ENCODE measurements around the gene ATAD1.
"Not testable (repeated sequence)": the region's sequence is repeated elsewhere in the genome, so short reads cannot be mapped to it uniquely, and the experiment has no call there.

ATAD1 gene

GRCh38 chr10:87817609-87818504, at the start of gene ATAD1:
TSS of gene ATAD1 (minus strand) at chr10:87818226. CDS start at chr10:87814599, 3,627 bp downstream.
- peak; percentile 78 to 79 for DNase-seq (ENCODE audit: low read depth in 2 of 2)

- no peak for DNase-seq (ENCODE audit: low read depth in 2 of 2)
These were observed 49.4 kb upstream of the ATAD1 start for GRCh38 chr10:87867453-87867852.

- DNase-seq (ENCODE audit: low read depth in 2 of 2) = no peak
These were observed 48.5 kb upstream of the ATAD1 start for GRCh38 chr10:87866412-87866974.

GRCh38 chr10:87865241-87865881, 47.3 kb upstream of the ATAD1 start:
- no peak for DNase-seq (ENCODE audit: low read depth in 2 of 2)

- no peak for DNase-seq (ENCODE audit: low read depth in 2 of 2)
These were observed 46.6 kb upstream of the ATAD1 start for GRCh38 chr10:87864496-87865059.

GRCh38 chr10:87863951-87864495, 46.0 kb upstream of the ATAD1 start:
- DNase-seq (ENCODE audit: low read depth in 2 of 2) = not testable (repeated sequence)

- peak; percentile 52 to 64 for DNase-seq (ENCODE audit: low read depth in 2 of 2)
These were observed 45.3 kb upstream of the ATAD1 start, which contains the start of the genes KLLN and PTEN for GRCh38 chr10:87863053-87863943. TSS of gene KLLN (minus strand) at chr10:87863533. CDS start at chr10:87862487, 1,046 bp downstream. TSS of gene PTEN (plus strand) at chr10:87863625. CDS start at chr10:87864470, 845 bp downstream.

- DNase-seq (ENCODE audit: low read depth in 2 of 2) = no peak
These were observed 44.6 kb upstream of the ATAD1 start for GRCh38 chr10:87862679-87863052.

GRCh38 chr10:87861953-87862678, 44.1 kb upstream of the ATAD1 start:
- DNase-seq (ENCODE audit: low read depth in 2 of 2) = peak; percentile 84 to 86

GRCh38 chr10:87861566-87861952, 43.5 kb upstream of the ATAD1 start:
- peak in 1 of 2 donors; percentile 6 for DNase-seq (ENCODE audit: low read depth in 2 of 2)

- DNase-seq (ENCODE audit: low read depth in 2 of 2) = no peak
These were observed 42.9 kb upstream of the ATAD1 start for GRCh38 chr10:87860816-87861403.

- no peak for DNase-seq (ENCODE audit: low read depth in 2 of 2)
These were observed 42.2 kb upstream of the ATAD1 start for GRCh38 chr10:87860156-87860795.

GRCh38 chr10:87855665-87856064, 37.6 kb upstream of the ATAD1 start:
- not testable (repeated sequence) for DNase-seq (ENCODE audit: low read depth in 2 of 2)

- not testable (repeated sequence) for DNase-seq (ENCODE audit: low read depth in 2 of 2)
These were observed 37.2 kb upstream of the ATAD1 start for GRCh38 chr10:87855247-87855646.

GRCh38 chr10:87852089-87852488, 34.1 kb upstream of the ATAD1 start:
- DNase-seq (ENCODE audit: low read depth in 2 of 2) = no peak

- DNase-seq (ENCODE audit: low read depth in 2 of 2) = peak in 1 of 2 donors; percentile 26
These were observed 32.7 kb upstream of the ATAD1 start for GRCh38 chr10:87850742-87851205.

- no peak for DNase-seq (ENCODE audit: low read depth in 2 of 2)
These were observed 31.0 kb upstream of the ATAD1 start for GRCh38 chr10:87849001-87849400.

- DNase-seq (ENCODE audit: low read depth in 2 of 2) = no peak
These were observed 29.5 kb upstream of the ATAD1 start for GRCh38 chr10:87847550-87847949.

- DNase-seq (ENCODE audit: low read depth in 2 of 2) = not testable (repeated sequence)
These were observed 28.7 kb upstream of the ATAD1 start for GRCh38 chr10:87846711-87847110.

Data from stimulated activated CD8-positive, alpha-beta memory T cell treated with anti-CD3 and anti-CD28 coated beads, Interleukin-2, amount 100 ng/mL, for 1 hour (primary cell).